Endothelial cell (in vitro differentiated cells): ENCODE measurements around the gene GBX2. TPM values are rescaled to one million over a fixed set of nuclear protein-coding genes. Genes with fewer than 3 reads are reported as not detected.

Experiments used
- DNase-seq: peaks from one replicate; pipeline ENCODE4 v3.0.0; 2021; ENCODE audit warnings: low spot score
- H3K27ac Mint-ChIP-seq: one replicate; pipeline ENCODE4 v1.8.0; 2021; ENCODE audit warnings: mixed read lengths, inconsistent platforms; ENCODE audit not compliant: unreplicated experiment
- H3K27me3 Mint-ChIP-seq: one replicate; pipeline ENCODE4 v1.8.0; 2021; ENCODE audit warnings: mild to moderate bottlenecking, moderate library complexity, mixed read lengths, inconsistent platforms; ENCODE audit not compliant: unreplicated experiment
- H3K36me3 Mint-ChIP-seq: one replicate; pipeline ENCODE4 v1.8.0; 2021; ENCODE audit warnings: mild to moderate bottlenecking, low read depth, mixed read lengths, inconsistent platforms; ENCODE audit not compliant: unreplicated experiment
- H3K4me1 Mint-ChIP-seq: one replicate; pipeline ENCODE4 v1.8.0; 2021; ENCODE audit warnings: mild to moderate bottlenecking, mixed read lengths, inconsistent platforms; ENCODE audit not compliant: unreplicated experiment
- H3K4me3 Mint-ChIP-seq: one replicate; pipeline ENCODE4 v1.8.0; 2021; ENCODE audit warnings: mild to moderate bottlenecking, mixed read lengths, inconsistent platforms; ENCODE audit not compliant: unreplicated experiment
- H3K9me3 Mint-ChIP-seq: one replicate; pipeline ENCODE4 v1.8.0; 2021; ENCODE audit warnings: mixed read lengths, inconsistent platforms; ENCODE audit not compliant: unreplicated experiment
- total RNA-seq: library from RNA; stranded (reverse); fragmentation: NEBNext Ultra II Directional; extraction: Animal tissue kit (Norgen Biotek cat#: 25700); gene quantifications from one replicate; pipeline ENCODE4 v1.2.1, GENCODE V29; 2021; ENCODE audit not compliant: unreplicated experiment
- TF ChIP-seq, protein P1 (sequence below): fragments of 200-600 bp; sonication (generic); IDR thresholded peaks from one replicate; pipeline ENCODE4 v1.5.0; 2021; ENCODE audit warnings: antibody characterized with exemption; ENCODE audit not compliant: unreplicated experiment

Gene GBX2
- total RNA-seq, 1 donor from 2014 or later = 3.5 TPM

- no peak overlapping the region for H3K27ac Mint-ChIP-seq
- TF ChIP-seq, protein P1, sequence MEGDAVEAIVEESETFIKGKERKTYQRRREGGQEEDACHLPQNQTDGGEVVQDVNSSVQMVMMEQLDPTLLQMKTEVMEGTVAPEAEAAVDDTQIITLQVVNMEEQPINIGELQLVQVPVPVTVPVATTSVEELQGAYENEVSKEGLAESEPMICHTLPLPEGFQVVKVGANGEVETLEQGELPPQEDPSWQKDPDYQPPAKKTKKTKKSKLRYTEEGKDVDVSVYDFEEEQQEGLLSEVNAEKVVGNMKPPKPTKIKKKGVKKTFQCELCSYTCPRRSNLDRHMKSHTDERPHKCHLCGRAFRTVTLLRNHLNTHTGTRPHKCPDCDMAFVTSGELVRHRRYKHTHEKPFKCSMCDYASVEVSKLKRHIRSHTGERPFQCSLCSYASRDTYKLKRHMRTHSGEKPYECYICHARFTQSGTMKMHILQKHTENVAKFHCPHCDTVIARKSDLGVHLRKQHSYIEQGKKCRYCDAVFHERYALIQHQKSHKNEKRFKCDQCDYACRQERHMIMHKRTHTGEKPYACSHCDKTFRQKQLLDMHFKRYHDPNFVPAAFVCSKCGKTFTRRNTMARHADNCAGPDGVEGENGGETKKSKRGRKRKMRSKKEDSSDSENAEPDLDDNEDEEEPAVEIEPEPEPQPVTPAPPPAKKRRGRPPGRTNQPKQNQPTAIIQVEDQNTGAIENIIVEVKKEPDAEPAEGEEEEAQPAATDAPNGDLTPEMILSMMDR = no peak
- no peaks in the 10 kb centered on the region for H3K9me3 Mint-ChIP-seq
- H3K27me3 Mint-ChIP-seq = peaks cover 32% of the 10 kb centered on the region
- H3K4me3 Mint-ChIP-seq = no peak overlapping the region
- DNase-seq = no peak
- peaks cover 4% of the 10 kb centered on the region for H3K36me3 Mint-ChIP-seq
- H3K4me1 Mint-ChIP-seq = peaks cover 9% of the 10 kb centered on the region
These were observed 7.7 kb downstream of the GBX2 start for GRCh38 chr2:236160366-236161081.

DNA sequence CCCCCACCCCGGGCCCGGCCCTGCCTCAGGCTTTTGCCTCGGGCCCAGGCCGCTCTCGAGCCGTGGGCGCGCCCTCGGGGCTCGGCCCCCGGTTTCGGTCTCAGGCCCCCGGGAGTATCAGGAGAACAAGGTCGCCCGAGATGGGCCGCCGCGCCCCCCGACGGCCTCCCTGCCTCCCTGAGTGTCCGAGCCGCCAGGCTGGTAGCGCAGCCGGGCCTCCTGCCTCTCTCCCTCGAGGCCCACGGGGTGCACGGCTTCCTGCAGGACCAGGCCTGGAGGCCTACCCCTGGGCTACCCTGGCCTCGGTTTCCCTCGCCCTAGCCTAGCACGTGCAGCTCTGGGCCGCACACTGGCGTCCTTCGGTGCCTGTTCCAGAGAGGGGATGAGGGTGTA, 8.4 kb downstream of the GBX2 start:
- peaks cover 4% of the 10 kb centered on the region for H3K36me3 Mint-ChIP-seq
- no peak overlapping the region for H3K4me3 Mint-ChIP-seq

GRCh38 chr2:236158969-236159777, 9.0 kb downstream of the GBX2 start:
- H3K27ac Mint-ChIP-seq = no peak overlapping the region
- H3K4me3 Mint-ChIP-seq = no peak overlapping the region
- TF ChIP-seq, protein P1 = no peak
- no peaks in the 10 kb centered on the region for H3K9me3 Mint-ChIP-seq
- peaks cover 4% of the 10 kb centered on the region for H3K36me3 Mint-ChIP-seq
- peaks cover 2% of the 10 kb centered on the region for H3K4me1 Mint-ChIP-seq
- no peak for DNase-seq
- H3K27me3 Mint-ChIP-seq = peaks cover 27% of the 10 kb centered on the region

More for the DNA sequence above, 8.4 kb downstream of the GBX2 start:
- no peak overlapping the region for H3K27ac Mint-ChIP-seq
- H3K9me3 Mint-ChIP-seq = no peaks in the 10 kb centered on the region
- TF ChIP-seq, protein P1 = no peak
- no peak for DNase-seq
- peaks cover 28% of the 10 kb centered on the region for H3K27me3 Mint-ChIP-seq
- peaks cover 3% of the 10 kb centered on the region for H3K4me1 Mint-ChIP-seq

- Mint-ChIP-seq H3K36me3 (peaks cover 4% of the 10 kb centered on the region), H3K9me3 (no peaks in the 10 kb centered on the region), H3K4me3 (no peak overlapping the region), H3K27me3 (peaks cover 28% of the 10 kb centered on the region), H3K27ac (no peak overlapping the region), H3K4me1 (peaks cover 2% of the 10 kb centered on the region)
- TF ChIP-seq, protein P1 = no peak
- DNase-seq = no peak
These were observed 10.2 kb downstream of the GBX2 start for GRCh38 chr2:236157815-236158498.
